ENCODE data around the gene NPBWR2.

Gene NPBWR2

DNA sequence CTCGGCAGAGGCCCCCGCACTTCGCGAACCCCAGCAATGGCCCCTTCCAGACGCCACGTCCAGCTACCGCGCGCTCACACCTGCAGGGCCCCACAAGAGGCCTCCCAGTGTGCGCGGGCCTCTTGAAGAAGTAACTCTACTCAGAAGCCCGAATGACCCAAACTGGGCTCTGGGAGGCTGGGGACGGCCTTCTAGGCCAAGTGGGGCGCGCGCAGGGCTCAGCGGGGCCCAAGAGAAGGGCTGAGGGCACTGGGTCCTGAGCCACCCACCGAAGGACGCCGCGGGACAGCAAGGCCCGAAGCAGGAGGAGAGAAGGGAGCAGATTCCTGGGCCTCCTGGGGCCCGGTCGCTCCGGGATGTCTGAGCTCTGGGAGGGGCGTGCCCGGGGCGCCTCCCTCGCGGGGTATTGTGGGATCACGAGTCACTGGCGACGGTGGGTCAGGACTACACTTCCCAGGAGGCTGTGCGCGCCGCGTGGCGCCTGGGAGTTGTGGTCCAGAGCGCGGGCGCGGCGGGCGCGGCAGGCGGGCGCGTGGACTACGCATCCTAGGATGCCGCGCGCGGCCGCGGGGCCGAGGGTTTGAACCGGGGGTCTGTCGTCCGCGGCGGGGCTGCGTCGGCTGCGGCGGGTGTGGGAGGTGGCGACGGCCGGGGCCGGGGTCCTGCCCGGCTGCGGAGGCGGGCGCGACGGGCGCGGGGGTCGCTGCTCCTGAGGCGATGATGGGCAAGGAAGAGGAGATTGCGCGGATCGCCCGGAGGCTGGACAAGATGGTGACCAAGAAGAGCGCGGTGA, 44.6 kb downstream of the NPBWR2 start, which contains the start of gene TCEA2 (continued):
- TF ChIP-seq, protein P1, sequence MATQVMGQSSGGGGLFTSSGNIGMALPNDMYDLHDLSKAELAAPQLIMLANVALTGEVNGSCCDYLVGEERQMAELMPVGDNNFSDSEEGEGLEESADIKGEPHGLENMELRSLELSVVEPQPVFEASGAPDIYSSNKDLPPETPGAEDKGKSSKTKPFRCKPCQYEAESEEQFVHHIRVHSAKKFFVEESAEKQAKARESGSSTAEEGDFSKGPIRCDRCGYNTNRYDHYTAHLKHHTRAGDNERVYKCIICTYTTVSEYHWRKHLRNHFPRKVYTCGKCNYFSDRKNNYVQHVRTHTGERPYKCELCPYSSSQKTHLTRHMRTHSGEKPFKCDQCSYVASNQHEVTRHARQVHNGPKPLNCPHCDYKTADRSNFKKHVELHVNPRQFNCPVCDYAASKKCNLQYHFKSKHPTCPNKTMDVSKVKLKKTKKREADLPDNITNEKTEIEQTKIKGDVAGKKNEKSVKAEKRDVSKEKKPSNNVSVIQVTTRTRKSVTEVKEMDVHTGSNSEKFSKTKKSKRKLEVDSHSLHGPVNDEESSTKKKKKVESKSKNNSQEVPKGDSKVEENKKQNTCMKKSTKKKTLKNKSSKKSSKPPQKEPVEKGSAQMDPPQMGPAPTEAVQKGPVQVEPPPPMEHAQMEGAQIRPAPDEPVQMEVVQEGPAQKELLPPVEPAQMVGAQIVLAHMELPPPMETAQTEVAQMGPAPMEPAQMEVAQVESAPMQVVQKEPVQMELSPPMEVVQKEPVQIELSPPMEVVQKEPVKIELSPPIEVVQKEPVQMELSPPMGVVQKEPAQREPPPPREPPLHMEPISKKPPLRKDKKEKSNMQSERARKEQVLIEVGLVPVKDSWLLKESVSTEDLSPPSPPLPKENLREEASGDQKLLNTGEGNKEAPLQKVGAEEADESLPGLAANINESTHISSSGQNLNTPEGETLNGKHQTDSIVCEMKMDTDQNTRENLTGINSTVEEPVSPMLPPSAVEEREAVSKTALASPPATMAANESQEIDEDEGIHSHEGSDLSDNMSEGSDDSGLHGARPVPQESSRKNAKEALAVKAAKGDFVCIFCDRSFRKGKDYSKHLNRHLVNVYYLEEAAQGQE (tag by site-specific recombination; IDR thresholded peaks at IDR 0.05): 0 out of 2 replicates have a peak, but pooled peaks have one; percentile 42
- TF ChIP-seq, protein P2, sequence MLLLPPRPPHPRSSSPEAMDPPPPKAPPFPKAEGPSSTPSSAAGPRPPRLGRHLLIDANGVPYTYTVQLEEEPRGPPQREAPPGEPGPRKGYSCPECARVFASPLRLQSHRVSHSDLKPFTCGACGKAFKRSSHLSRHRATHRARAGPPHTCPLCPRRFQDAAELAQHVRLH (tag by site-specific recombination; IDR thresholded peaks at IDR 0.05): peak; percentile 61
- TF ChIP-seq, protein P3, sequence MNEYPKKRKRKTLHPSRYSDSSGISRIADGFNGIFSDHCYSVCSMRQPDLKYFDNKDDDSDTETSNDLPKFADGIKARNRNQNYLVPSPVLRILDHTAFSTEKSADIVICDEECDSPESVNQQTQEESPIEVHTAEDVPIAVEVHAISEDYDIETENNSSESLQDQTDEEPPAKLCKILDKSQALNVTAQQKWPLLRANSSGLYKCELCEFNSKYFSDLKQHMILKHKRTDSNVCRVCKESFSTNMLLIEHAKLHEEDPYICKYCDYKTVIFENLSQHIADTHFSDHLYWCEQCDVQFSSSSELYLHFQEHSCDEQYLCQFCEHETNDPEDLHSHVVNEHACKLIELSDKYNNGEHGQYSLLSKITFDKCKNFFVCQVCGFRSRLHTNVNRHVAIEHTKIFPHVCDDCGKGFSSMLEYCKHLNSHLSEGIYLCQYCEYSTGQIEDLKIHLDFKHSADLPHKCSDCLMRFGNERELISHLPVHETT (tag by site-specific recombination; IDR thresholded peaks at IDR 0.05): no peak
- no peak for TF ChIP-seq ZNF837 (tag by site-specific recombination; IDR thresholded peaks at IDR 0.05)
- peak; percentile 70 for TF ChIP-seq YY1 (tag by site-specific recombination; IDR thresholded peaks at IDR 0.05)
- TF ChIP-seq, protein P4, sequence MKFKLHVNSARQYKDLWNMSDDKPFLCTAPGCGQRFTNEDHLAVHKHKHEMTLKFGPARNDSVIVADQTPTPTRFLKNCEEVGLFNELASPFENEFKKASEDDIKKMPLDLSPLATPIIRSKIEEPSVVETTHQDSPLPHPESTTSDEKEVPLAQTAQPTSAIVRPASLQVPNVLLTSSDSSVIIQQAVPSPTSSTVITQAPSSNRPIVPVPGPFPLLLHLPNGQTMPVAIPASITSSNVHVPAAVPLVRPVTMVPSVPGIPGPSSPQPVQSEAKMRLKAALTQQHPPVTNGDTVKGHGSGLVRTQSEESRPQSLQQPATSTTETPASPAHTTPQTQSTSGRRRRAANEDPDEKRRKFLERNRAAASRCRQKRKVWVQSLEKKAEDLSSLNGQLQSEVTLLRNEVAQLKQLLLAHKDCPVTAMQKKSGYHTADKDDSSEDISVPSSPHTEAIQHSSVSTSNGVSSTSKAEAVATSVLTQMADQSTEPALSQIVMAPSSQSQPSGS (tag by site-specific recombination; IDR thresholded peaks at IDR 0.05; ENCODE audit: low read depth): no peak
- TF ChIP-seq GLIS2 (tag by site-specific recombination; IDR thresholded peaks at IDR 0.05): peak; percentile 77
- peak; percentile 85 for TF ChIP-seq SP3 (tag by site-specific recombination; IDR thresholded peaks at IDR 0.05)
- TF ChIP-seq ZNF473 (tag by site-specific recombination; IDR thresholded peaks at IDR 0.05): no peak
- peak; percentile 97 for TF ChIP-seq KLF9 (tag by site-specific recombination; IDR thresholded peaks at IDR 0.05; ENCODE audit: low read depth)
- peak; percentile 68; the same call in 1 of the 2 replicates for TF ChIP-seq KLF10 (tag by site-specific recombination; IDR thresholded peaks at IDR 0.05)
- TF ChIP-seq, protein P5, sequence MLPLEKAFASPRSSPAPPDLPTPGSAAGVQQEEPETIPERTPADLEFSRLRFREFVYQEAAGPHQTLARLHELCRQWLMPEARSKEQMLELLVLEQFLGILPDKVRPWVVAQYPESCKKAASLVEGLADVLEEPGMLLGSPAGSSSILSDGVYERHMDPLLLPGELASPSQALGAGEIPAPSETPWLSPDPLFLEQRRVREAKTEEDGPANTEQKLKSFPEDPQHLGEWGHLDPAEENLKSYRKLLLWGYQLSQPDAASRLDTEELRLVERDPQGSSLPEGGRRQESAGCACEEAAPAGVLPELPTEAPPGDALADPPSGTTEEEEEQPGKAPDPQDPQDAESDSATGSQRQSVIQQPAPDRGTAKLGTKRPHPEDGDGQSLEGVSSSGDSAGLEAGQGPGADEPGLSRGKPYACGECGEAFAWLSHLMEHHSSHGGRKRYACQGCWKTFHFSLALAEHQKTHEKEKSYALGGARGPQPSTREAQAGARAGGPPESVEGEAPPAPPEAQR (tag by site-specific recombination; IDR thresholded peaks at IDR 0.05): 0 out of 2 replicates have a peak, but pooled peaks have one; percentile 56
- peak; percentile 45 for TF ChIP-seq ZEB2 (tag by site-specific recombination; IDR thresholded peaks at IDR 0.05)
- TF ChIP-seq GLIS1 (tag by site-specific recombination; IDR thresholded peaks at IDR 0.05): peak; percentile 97
- TF ChIP-seq ZBTB20 (tag by site-specific recombination; IDR thresholded peaks at IDR 0.05): peak; percentile 100
- no peak for TF ChIP-seq GLI4 (tag by site-specific recombination; IDR thresholded peaks at IDR 0.05)
- no peak for TF ChIP-seq ZNF302 (tag by site-specific recombination; IDR thresholded peaks at IDR 0.05; ENCODE audit: low read depth)
- TF ChIP-seq ZNF341 (tag by site-specific recombination; IDR thresholded peaks at IDR 0.05; ENCODE audit: low read depth): no peak
- TF ChIP-seq ZNF423 (tag by site-specific recombination; IDR thresholded peaks at IDR 0.05): peak; percentile 96
- no peak for TF ChIP-seq ZNF544 (tag by site-specific recombination; IDR thresholded peaks at IDR 0.05)
- peak; percentile 80; the same call in 1 of the 2 replicates for TF ChIP-seq IKZF3 (tag by site-specific recombination; IDR thresholded peaks at IDR 0.05)
- TF ChIP-seq ZIC2 (tag by site-specific recombination; IDR thresholded peaks at IDR 0.05): peak; percentile 93
- TF ChIP-seq SP7 (tag by site-specific recombination; IDR thresholded peaks at IDR 0.05): peak; percentile 71
- peak; percentile 53; the same call in 1 of the 2 replicates for TF ChIP-seq ZNF677 (tag by site-specific recombination; IDR thresholded peaks at IDR 0.05)
- TF ChIP-seq ZFP37 (tag by site-specific recombination; IDR thresholded peaks at IDR 0.05): 0 out of 2 replicates have a peak, but pooled peaks have one; percentile 18
- 0 out of 2 replicates have a peak, but pooled peaks have one; percentile 3 for TF ChIP-seq HOXC10 (CRISPR knock-in tag; IDR thresholded peaks at IDR 0.05)
- peak; percentile 69; the same call in 1 of the 2 replicates for TF ChIP-seq ZBTB7A (tag by site-specific recombination; IDR thresholded peaks at IDR 0.05; ENCODE audit: low read depth)
- peak; percentile 82 for TF ChIP-seq ZBTB17 (tag by site-specific recombination; IDR thresholded peaks at IDR 0.05)
- TF ChIP-seq, protein P6, sequence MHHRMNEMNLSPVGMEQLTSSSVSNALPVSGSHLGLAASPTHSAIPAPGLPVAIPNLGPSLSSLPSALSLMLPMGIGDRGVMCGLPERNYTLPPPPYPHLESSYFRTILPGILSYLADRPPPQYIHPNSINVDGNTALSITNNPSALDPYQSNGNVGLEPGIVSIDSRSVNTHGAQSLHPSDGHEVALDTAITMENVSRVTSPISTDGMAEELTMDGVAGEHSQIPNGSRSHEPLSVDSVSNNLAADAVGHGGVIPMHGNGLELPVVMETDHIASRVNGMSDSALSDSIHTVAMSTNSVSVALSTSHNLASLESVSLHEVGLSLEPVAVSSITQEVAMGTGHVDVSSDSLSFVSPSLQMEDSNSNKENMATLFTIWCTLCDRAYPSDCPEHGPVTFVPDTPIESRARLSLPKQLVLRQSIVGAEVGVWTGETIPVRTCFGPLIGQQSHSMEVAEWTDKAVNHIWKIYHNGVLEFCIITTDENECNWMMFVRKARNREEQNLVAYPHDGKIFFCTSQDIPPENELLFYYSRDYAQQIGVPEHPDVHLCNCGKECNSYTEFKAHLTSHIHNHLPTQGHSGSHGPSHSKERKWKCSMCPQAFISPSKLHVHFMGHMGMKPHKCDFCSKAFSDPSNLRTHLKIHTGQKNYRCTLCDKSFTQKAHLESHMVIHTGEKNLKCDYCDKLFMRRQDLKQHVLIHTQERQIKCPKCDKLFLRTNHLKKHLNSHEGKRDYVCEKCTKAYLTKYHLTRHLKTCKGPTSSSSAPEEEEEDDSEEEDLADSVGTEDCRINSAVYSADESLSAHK (tag by site-specific recombination; IDR thresholded peaks at IDR 0.05): no peak
- TF ChIP-seq FEZF1 (tag by site-specific recombination; IDR thresholded peaks at IDR 0.05): no peak
